ENCODE data around the gene UGCG. TPM values are rescaled to one million over a fixed set of nuclear protein-coding genes. Genes with fewer than 3 reads are reported as not detected.

The UGCG gene
- total and polyA plus RNA-seq, 10 of the 15 experiments (the other 5 are each of a cell fraction or from before 2014, with no cell fraction given) = 21.7 to 96.6 (median 48.9) TPM

- Histone ChIP-seq H3K9me3 (replicated peaks; ENCODE audit: control insufficient read depth, insufficient read depth, low read length) (no peaks in the 10 kb centered on the region), H2AFZ (ENCODE audit: control insufficient read depth, low read depth, low read length) (no peak overlapping the region), H3K9ac (ENCODE audit: control insufficient read depth, insufficient read depth, low read length) (no peak overlapping the region), H3K4me3 (no peak overlapping the region), H3K27ac (ENCODE audit: control insufficient read depth, insufficient read depth) (no peak overlapping the region; the same call in 1 of the 2 replicates), H3K27me3 (replicated peaks in 1 of 2; ENCODE audit: control insufficient read depth in 2 of 2, insufficient read depth in 2 of 2, low read length in 1 of 2) (no peaks in the 10 kb centered on the region), H4K20me1 (ENCODE audit: control insufficient read depth, insufficient read depth) (no peaks in the 10 kb centered on the region), H3K79me2 (ENCODE audit: control insufficient read depth, insufficient read depth, low read length) (peaks cover 23% of the 10 kb centered on the region), H3K36me3 (ENCODE audit: control insufficient read depth in 2 of 2, insufficient read depth in 2 of 2, low read length in 1 of 2) (peaks cover 5 to 38% of the 10 kb centered on the region in 2 experiments; a peak in 2 of 4 replicates), H3K4me1 (ENCODE audit: control insufficient read depth, insufficient read depth, low read length) (peaks cover 13% of the 10 kb centered on the region; the same call in 1 of the 2 replicates), H3K4me2 (ENCODE audit: control insufficient read depth, insufficient read depth) (no peak overlapping the region)
- no peak for TF ChIP-seq USF1 (IDR thresholded peaks at IDR 0.05; ENCODE audit: borderline replicate concordance, extremely low read length, insufficient read depth, low read depth, low read length)
- CTCF ChIA-PET = interaction anchor here (1.8 kb wide), 1 partner anchor 49 kb away, joined by 7 read pairs; no protein-coding TSS in a partner anchor
- RAD21 ChIA-PET (ENCODE audit: unreplicated experiment) = interaction anchor here (0.6 to 4.1 kb wide), 6 partner anchors 9 to 118 kb away, joined by 3 to 24 read pairs (median 5); no protein-coding TSS in a partner anchor
- POLR2A ChIA-PET = interaction anchor here (0.6 to 2.3 kb wide), 4 partner anchors 8 to 95 kb away, joined by 3 to 16 read pairs (median 4); no protein-coding TSS in a partner anchor
- intact Hi-C loops (cut with micrococcal nuclease; ENCODE audit: unreplicated experiment) = no loop called here
- BruUV-seq (replicated peaks) = TSS peak; percentile 8
- ATAC-seq (no peak), DNase-seq (ENCODE audit: low read depth, low spot score) (no peak), FAIRE-seq (no peak)
- in situ Hi-C loops (cut with MboI) = no loop called here
- SMC1A ChIA-PET (ENCODE audit: uncharacterized antibody, unreplicated experiment) = interaction anchor here (0.7 to 5.2 kb wide), 10 partner anchors 9 to 147 kb away, joined by 3 to 46 read pairs (median 6); no protein-coding TSS in a partner anchor
These were observed 31.7 kb downstream of the UGCG start for GRCh38 chr9:111928359-111928720.

- BruUV-seq (replicated peaks) = no TSS peak
These were observed 38.1 kb downstream of the UGCG start for GRCh38 chr9:111934747-111935146.

More at GRCh38 chr9:111934747-111935146, 38.1 kb downstream of the UGCG start:
- Histone ChIP-seq H3K9ac (ENCODE audit: control insufficient read depth, insufficient read depth, low read length) (no peak overlapping the region), H3K27ac (ENCODE audit: control insufficient read depth, insufficient read depth) (no peak overlapping the region), H3K4me3 (no peak overlapping the region), H4K20me1 (ENCODE audit: control insufficient read depth, insufficient read depth) (no peaks in the 10 kb centered on the region), H3K4me1 (ENCODE audit: control insufficient read depth, insufficient read depth, low read length) (peaks cover 21% of the 10 kb centered on the region), H3K27me3 (replicated peaks in 1 of 2; ENCODE audit: control insufficient read depth in 2 of 2, insufficient read depth in 2 of 2, low read length in 1 of 2) (no peaks in the 10 kb centered on the region), H3K9me3 (replicated peaks; ENCODE audit: control insufficient read depth, insufficient read depth, low read length) (no peaks in the 10 kb centered on the region), H3K4me2 (ENCODE audit: control insufficient read depth, insufficient read depth) (no peak overlapping the region), H2AFZ (ENCODE audit: control insufficient read depth, low read depth, low read length) (no peak overlapping the region), H3K36me3 (ENCODE audit: control insufficient read depth in 2 of 2, insufficient read depth in 2 of 2, low read length in 1 of 2) (peaks cover 3 to 26% of the 10 kb centered on the region in 2 experiments), H3K79me2 (ENCODE audit: control insufficient read depth, insufficient read depth, low read length) (no peaks in the 10 kb centered on the region; the same call in 1 of the 2 replicates)
- 100% methylated on average over 2 of the region's 2 CpGs for WGBS (ENCODE audit: insufficient coverage, insufficient replicate concordance, low lambda C conversion rate, missing lambda C conversion rate)
- RAD21 ChIA-PET (ENCODE audit: unreplicated experiment) = interaction anchor here (1.4 to 2.3 kb wide), 2 partner anchors 11 to 14 kb away, joined by 4 to 5 read pairs; no protein-coding TSS in a partner anchor
- no peak for ATAC-seq
- POLR2A ChIA-PET = interaction anchor here (0.6 to 2.5 kb wide), 6 partner anchors 8 to 32 kb away, joined by 3 to 9 read pairs (median 3); no protein-coding TSS in a partner anchor
- FAIRE-seq = no peak
- no peak for TF ChIP-seq GABPA (IDR thresholded peaks at IDR 0.05; ENCODE audit: low read depth)
- intact Hi-C loops (cut with micrococcal nuclease; ENCODE audit: unreplicated experiment) = no loop called here
- no peak for DNase-seq (ENCODE audit: low read depth, low spot score)
- SMC1A ChIA-PET (ENCODE audit: uncharacterized antibody, unreplicated experiment) = interaction anchor here (0.7 to 5.0 kb wide), 7 partner anchors 7 to 48 kb away, joined by 3 to 51 read pairs (median 9); no protein-coding TSS in a partner anchor
- CTCF ChIA-PET = interaction anchor here (0.6 to 1.4 kb wide), 3 partner anchors 19 to 35 kb away, joined by 3 to 6 read pairs (median 3); no protein-coding TSS in a partner anchor
- in situ Hi-C loops (cut with MboI) = no loop called here

Data from GM12878 (cell line).